ENCODE results near the gene TOGARAM2.

TOGARAM2 gene

GRCh38 chr2:29044459-29044858 lies 63.4 kb downstream of the TOGARAM2 start:
- no peak overlapping the region for H3K4me3 ChIP-seq (ENCODE audit: low read length)
- no peak for TF ChIP-seq CTCF (conservative IDR thresholded peaks at IDR 0.05; ENCODE audit: low read depth, low read length)
- no peak for DNase-seq (ENCODE audit: low read depth)

- no peak overlapping the region for H3K4me3 ChIP-seq (ENCODE audit: low read length)
- no peak for DNase-seq (ENCODE audit: low read depth)
- TF ChIP-seq CTCF (conservative IDR thresholded peaks at IDR 0.05; ENCODE audit: low read depth, low read length): no peak
Measured at GRCh38 chr2:29046321-29046720, 65.2 kb downstream of the TOGARAM2 start.

GRCh38 chr2:29047083-29047845 lies 66.2 kb downstream of the TOGARAM2 start:
- H3K4me3 ChIP-seq (ENCODE audit: low read length): no peak overlapping the region
- DNase-seq (ENCODE audit: low read depth): no peak
- TF ChIP-seq CTCF (conservative IDR thresholded peaks at IDR 0.05; ENCODE audit: low read depth, low read length): no peak

- no peak for DNase-seq (ENCODE audit: low read depth)
- TF ChIP-seq CTCF (conservative IDR thresholded peaks at IDR 0.05; ENCODE audit: low read depth, low read length): no peak
- H3K4me3 ChIP-seq (ENCODE audit: low read length): no peak overlapping the region
Measured at GRCh38 chr2:29050591-29050990, 69.5 kb downstream of the TOGARAM2 start.

- H3K4me3 ChIP-seq (ENCODE audit: low read length): no peak overlapping the region
- TF ChIP-seq CTCF (conservative IDR thresholded peaks at IDR 0.05; ENCODE audit: low read depth, low read length): no peak
- DNase-seq (ENCODE audit: low read depth): no peak
Measured at GRCh38 chr2:29051730-29052129, 70.6 kb downstream of the TOGARAM2 start.

GRCh38 chr2:29052807-29053206 lies 71.7 kb downstream of the TOGARAM2 start:
- no peak for DNase-seq (ENCODE audit: low read depth)
- no peak overlapping the region for H3K4me3 ChIP-seq (ENCODE audit: low read length)
- no peak for TF ChIP-seq CTCF (conservative IDR thresholded peaks at IDR 0.05; ENCODE audit: low read depth, low read length)

- no peak overlapping the region for H3K4me3 ChIP-seq (ENCODE audit: low read length)
- no peak for DNase-seq (ENCODE audit: low read depth)
- no peak for TF ChIP-seq CTCF (conservative IDR thresholded peaks at IDR 0.05; ENCODE audit: low read depth, low read length)
Measured at GRCh38 chr2:29053223-29053622, 72.1 kb downstream of the TOGARAM2 start.

All from retinal pigment epithelial cell (primary cell).